HCT116 (cell line): ENCODE results near the gene HMCES. TPM values are rescaled to one million over a fixed set of nuclear protein-coding genes. Genes with fewer than 3 reads are reported as not detected.

ENCODE experiments used
- ATAC-seq: fragments of 200-7000 bp; cut with Tn5 transposase; 2 replicates; pipeline ENCODE4 v1.9.1; 2020; ENCODE audit warnings: mild to moderate bottlenecking, moderate library complexity
- BruUV-seq: library from RNA; stranded (reverse); fragments of 400-500 nt; replicated peaks from 2 replicates; lab custom pipeline; 2021; lab: Mats Ljungman, UMichigan
- CTCF ChIA-PET: fragments of 300-600 bp; sonication (Branson Sonifier 250); formaldehyde crosslinking; loops from one replicate; lab custom pipeline; 2021; ENCODE audit warnings: antibody characterized with exemption; lab: Charles Lee
- POLR2A ChIA-PET: fragments of 300-600, 350-600 bp; sonication (Branson Sonifier 250); formaldehyde crosslinking; loops from one replicate; lab custom pipeline; 2021; ENCODE audit warnings: antibody characterized with exemption; lab: Charles Lee
- RAD21 ChIA-PET, 2 experiments: fragments of 300-600 bp; sonication (Branson Sonifier 250); formaldehyde crosslinking; loops; one replicate each; lab custom pipeline; 2023; ENCODE audit warnings: low total read pairs in 2 of 2; ENCODE audit not compliant: uncharacterized antibody in 2 of 2, unreplicated experiment in 2 of 2, low non-redundant PET in 1 of 2; lab: Charles Lee
- DNase-seq: peaks from one replicate; pipeline ENCODE4 v3.0.0-alpha.2; 2010; ENCODE audit warnings: low read depth, low spot score
- H2AFZ ChIP-seq: fragments of 200-600 bp; shearing (Covaris generic), sonication (generic); 2 replicates; pipeline ENCODE4 v1.6.1; 2017; ENCODE audit warnings: low read depth, mixed run types, mixed read lengths, antibody characterized with exemption, low read length; ENCODE audit not compliant: poor library complexity, severe bottlenecking
- H3K27ac ChIP-seq: 2 replicates; pipeline ENCODE4 v1.5.1; 2012; ENCODE audit warnings: low read depth, low read length
- H3K27me3 ChIP-seq: fragments of 200-600 bp; sonication (generic); 2 replicates; pipeline ENCODE4 v1.6.1; 2016; ENCODE audit warnings: mixed run types, low read length, mixed read lengths; ENCODE audit not compliant: insufficient read depth
- H3K36me3 ChIP-seq, 2 experiments: fragments of 200-500 bp in 1 of 2; fragments of 200-600 bp in 1 of 2; sonication (Bioruptor generic) in 1 of 2; sonication (generic) in 1 of 2; 2 replicates each; pipeline versions ENCODE4 v1.5.1 to v1.6.1; 2014 to 2016; ENCODE audit warnings: low read length in 2 of 2, inconsistent platforms in 1 of 2, mixed read lengths in 1 of 2, mixed run types in 1 of 2; ENCODE audit not compliant: insufficient read depth in 2 of 2, control insufficient read depth in 1 of 2
- H3K4me1 ChIP-seq, 2 experiments: fragments of 200-600 bp in 1 of 2; sonication (generic) in 1 of 2; 2 replicates each; pipeline versions ENCODE4 v1.5.1 to v1.6.1; 2012 to 2017; ENCODE audit warnings: low read length in 2 of 2, inconsistent platforms in 1 of 2, mild to moderate bottlenecking in 1 of 2, mixed read lengths in 1 of 2, mixed run types in 1 of 2, moderate library complexity in 1 of 2; ENCODE audit not compliant: insufficient read depth in 2 of 2, control insufficient read depth in 1 of 2
- H3K4me2 ChIP-seq: fragments of 200-600 bp; sonication (generic); 2 replicates; pipeline ENCODE4 v1.6.1; 2017; ENCODE audit warnings: mixed run types, low read length, mixed read lengths
- H3K4me3 ChIP-seq, 2 experiments: fragments of 200-600 bp in 1 of 2; sonication (generic) in 1 of 2; replicated peaks in 1 of 2; 2 replicates each; pipeline ENCODE4 v1.5.1; 2011 to 2016; ENCODE audit warnings: low read length in 2 of 2, control low read depth in 1 of 2, low read depth in 1 of 2, mild to moderate bottlenecking in 1 of 2, mixed read lengths in 1 of 2, mixed run types in 1 of 2
- H3K79me2 ChIP-seq: fragments of 200-600 bp; sonication (generic); 2 replicates; pipeline ENCODE4 v1.6.1; 2017; ENCODE audit warnings: mild to moderate bottlenecking, mixed run types, low read length, moderate library complexity, mixed read lengths; ENCODE audit not compliant: insufficient read depth
- H3K9ac ChIP-seq: fragments of 200-600 bp; sonication (generic); 2 replicates; pipeline ENCODE4 v1.6.1; 2016; ENCODE audit warnings: low read length, mixed read lengths
- H3K9me2 ChIP-seq: fragments of 200-600 bp; sonication (generic), shearing (Covaris generic); 2 replicates; pipeline ENCODE4 v1.6.1; 2017; ENCODE audit warnings: mixed run types, mild to moderate bottlenecking, moderate library complexity; ENCODE audit not compliant: insufficient read depth
- H3K9me3 ChIP-seq, 2 experiments: fragments of 200-500 bp in 1 of 2; fragments of 200-600 bp in 1 of 2; sonication (Bioruptor generic) in 1 of 2; sonication (generic) in 1 of 2; 2 replicates each; pipeline ENCODE4 v1.6.1; 2014 to 2017; ENCODE audit warnings: low read length in 2 of 2, mixed read lengths in 2 of 2, inconsistent platforms in 1 of 2, low read depth in 1 of 2, mild to moderate bottlenecking in 1 of 2, mixed run types in 1 of 2, moderate library complexity in 1 of 2; ENCODE audit not compliant: control insufficient read depth in 1 of 2, insufficient read depth in 1 of 2
- H4K20me1 ChIP-seq: fragments of 200-600 bp; sonication (generic), shearing (Covaris generic); 2 replicates; pipeline ENCODE4 v1.6.1; 2017; ENCODE audit warnings: mixed run types, mild to moderate bottlenecking, moderate library complexity; ENCODE audit not compliant: insufficient read depth
- ATF3 ChIP-seq: IDR thresholded peaks from 2 replicates; pipeline ENCODE4 v1.6.1; 2012
- CTCF ChIP-seq, 3 experiments: fragments of 200-600 bp in 1 of 3; sonication (generic) in 1 of 3; IDR thresholded peaks in 2 of 3; conservative IDR thresholded peaks in 1 of 3; 2 replicates each; pipeline ENCODE4 v1.5.1; 2012 to 2017; ENCODE audit warnings: low read depth in 2 of 3, low read length in 2 of 3, antibody characterized with exemption in 1 of 3, borderline replicate concordance in 1 of 3, control low read depth in 1 of 3, mild to moderate bottlenecking in 1 of 3, mixed read lengths in 1 of 3, mixed run types in 1 of 3, moderate library complexity in 1 of 3; ENCODE audit not compliant: insufficient read depth in 1 of 3
- EGR1 ChIP-seq: IDR thresholded peaks from 2 replicates; pipeline ENCODE4 v1.6.1; 2012; ENCODE audit warnings: low read depth
- ELF1 ChIP-seq: IDR thresholded peaks from 2 replicates; pipeline ENCODE4 v1.6.1; 2012; ENCODE audit warnings: low read depth, borderline replicate concordance
- EZH2phosphoT487 ChIP-seq: fragments of 200-600 bp; IDR thresholded peaks from 2 replicates; pipeline ENCODE4 v1.6.1; 2018; ENCODE audit warnings: antibody characterized with exemption, borderline replicate concordance
- FOSL1 ChIP-seq: IDR thresholded peaks from 2 replicates; pipeline ENCODE4 v1.6.1; 2012; ENCODE audit warnings: low read depth
- JUND ChIP-seq: IDR thresholded peaks from 2 replicates; pipeline ENCODE4 v1.6.1; 2012
- SRF ChIP-seq: IDR thresholded peaks from 2 replicates; pipeline ENCODE4 v1.6.1; 2012; ENCODE audit warnings: low read depth
- intact Hi-C: fragments of 100-400 bp; cut with micrococcal nuclease; formaldehyde crosslinking; loops from 2 replicates; pipeline ENCODE4 v1.10.0; 2022
- total RNA-seq: library from RNA; stranded (reverse); gene quantifications from one replicate; pipeline ENCODE4 v1.2.1, GENCODE V29; 2021; ENCODE audit not compliant: unreplicated experiment

HMCES gene
- total RNA-seq, 1 experiment from 2014 or later, result 78.9 TPM

GRCh38 chr3:129349791-129350190 lies 71.1 kb downstream of the HMCES start:
- no peaks in the 10 kb centered on the region for H4K20me1 ChIP-seq
- ATAC-seq (no peak), DNase-seq (no peak)
- CTCF ChIA-PET, result no interaction called here
- H3K79me2 ChIP-seq, result no peaks in the 10 kb centered on the region
- no TSS peak for BruUV-seq
- no peak overlapping the region for H3K4me2 ChIP-seq
- TF ChIP-seq ELF1 (no peak), EZH2phosphoT487 (no peak), JUND (no peak), ATF3 (no peak), FOSL1 (no peak), CTCF (IDR thresholded peaks at IDR 0.05 in 2 of 3, conservative IDR thresholded peaks at IDR 0.05 in 1 of 3; ENCODE audit: borderline replicate concordance in 1 of 3, insufficient read depth in 1 of 3, low read depth in 2 of 3, low read length in 2 of 3) (no peak), SRF (no peak), EGR1 (no peak)
- H3K27ac ChIP-seq, result no peak overlapping the region
- no peak overlapping the region for H2AFZ ChIP-seq
- intact Hi-C loops, result no loop called here
- no peak overlapping the region for H3K4me3 ChIP-seq
- H3K27me3 ChIP-seq, result no peaks in the 10 kb centered on the region
- H3K36me3 ChIP-seq, result no peaks in the 10 kb centered on the region
- no peaks in the 10 kb centered on the region for H3K9me3 ChIP-seq
- RAD21 ChIA-PET, result no interaction called here
- peaks cover 5 to 15% of the 10 kb centered on the region in 2 experiments; a peak in 2 of 4 replicates for H3K4me1 ChIP-seq
- H3K9ac ChIP-seq, result no peak overlapping the region
- H3K9me2 ChIP-seq, result no peaks in the 10 kb centered on the region
- POLR2A ChIA-PET, result no interaction called here

- H3K27me3 ChIP-seq, result no peaks in the 10 kb centered on the region
- ATAC-seq (peak; percentile 94), DNase-seq (no peak)
- ChIA-PET RAD21 (no interaction called here), POLR2A (no interaction called here), CTCF (no interaction called here)
- no peaks in the 10 kb centered on the region for H3K36me3 ChIP-seq
- intact Hi-C loops, result no loop called here
- no peak overlapping the region for H3K9ac ChIP-seq
- no peaks in the 10 kb centered on the region for H3K79me2 ChIP-seq
- H2AFZ ChIP-seq, result no peak overlapping the region
- H3K9me3 ChIP-seq, result no peaks in the 10 kb centered on the region
- no TSS peak for BruUV-seq
- H3K4me3 ChIP-seq, result no peak overlapping the region
- H4K20me1 ChIP-seq, result no peaks in the 10 kb centered on the region
- peaks cover 2 to 12% of the 10 kb centered on the region in 2 experiments; a peak in 2 of 4 replicates for H3K4me1 ChIP-seq
- no peak overlapping the region for H3K4me2 ChIP-seq
- H3K9me2 ChIP-seq, result no peaks in the 10 kb centered on the region
- no peak for TF ChIP-seq ELF1
- peak in 2 of 3 experiments; percentile 52 to 54; a peak in 4 of 6 replicates for TF ChIP-seq CTCF (IDR thresholded peaks at IDR 0.05 in 2 of 3, conservative IDR thresholded peaks at IDR 0.05 in 1 of 3; ENCODE audit: borderline replicate concordance in 1 of 3, insufficient read depth in 1 of 3, low read depth in 2 of 3, low read length in 2 of 3)
- no peak overlapping the region for H3K27ac ChIP-seq
These were observed 73.4 kb downstream of the HMCES start for GRCh38 chr3:129352045-129352444.
